NOMO-1 treated with DMSO at 0.1 percent for 48 hours (cell line): ENCODE data around the gene CCDC70.
A peak's percentile ranks its signal among the peaks of the same experiment; 100 is the strongest.
"Not testable (repeated sequence)": the region's sequence is repeated elsewhere in the genome, so short reads cannot be mapped to it uniquely, and the experiment has no call there.

Experiments
- DNase-seq: peaks from one replicate; lab custom pipeline; 2025; ENCODE audit not compliant: unreplicated experiment; lab: John Stamatoyannopoulos, UW

The CCDC70 gene

DNA sequence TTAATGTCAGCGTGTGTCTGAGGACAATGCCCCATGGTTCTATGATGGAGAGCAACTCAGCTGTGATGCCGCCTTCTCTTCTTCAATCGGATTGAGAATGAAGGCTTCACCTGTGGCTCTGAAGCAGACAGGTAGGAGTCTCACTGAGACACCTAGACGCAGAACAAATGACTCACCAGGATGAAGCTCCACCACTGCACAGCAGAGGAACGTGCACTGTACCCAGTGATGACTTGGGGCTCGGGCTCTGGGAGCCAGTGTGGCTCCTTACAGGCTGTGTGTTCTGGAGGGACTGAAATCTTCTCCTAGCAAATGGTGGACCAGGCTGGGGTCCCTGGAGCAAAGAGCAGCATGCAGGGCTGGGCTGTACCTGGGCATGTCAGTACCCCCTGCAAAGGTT, 44.0 kb downstream of the CCDC70 start:
- no peak for DNase-seq

GRCh38 chr13:51906581-51906980, 44.8 kb downstream of the CCDC70 start:
- no peak for DNase-seq

GRCh38 chr13:51907040-51907732, 45.4 kb downstream of the CCDC70 start:
- DNase-seq = no peak

GRCh38 chr13:51909265-51909664, 47.5 kb downstream of the CCDC70 start:
- DNase-seq = not testable (repeated sequence)

DNA sequence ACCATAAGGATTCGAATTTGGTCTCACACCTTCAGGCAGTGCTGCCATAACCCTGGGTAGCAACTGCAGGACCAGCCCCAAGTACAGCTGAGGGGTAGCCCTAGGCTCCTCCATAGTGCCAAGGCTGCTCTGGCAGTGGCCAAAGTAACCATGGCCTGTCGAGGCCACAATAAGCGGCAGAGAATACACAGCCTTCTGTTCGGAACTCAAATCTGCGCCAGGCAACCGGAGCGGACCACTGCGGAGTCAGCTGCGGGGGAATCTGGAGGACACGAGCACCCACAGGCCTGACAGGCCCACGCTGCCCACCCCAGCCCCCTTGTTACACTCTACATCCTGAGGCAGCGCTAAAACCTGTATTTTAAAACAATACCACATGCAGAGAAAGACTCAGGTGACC, 48.7 kb downstream of the CCDC70 start:
- no peak for DNase-seq

DNA sequence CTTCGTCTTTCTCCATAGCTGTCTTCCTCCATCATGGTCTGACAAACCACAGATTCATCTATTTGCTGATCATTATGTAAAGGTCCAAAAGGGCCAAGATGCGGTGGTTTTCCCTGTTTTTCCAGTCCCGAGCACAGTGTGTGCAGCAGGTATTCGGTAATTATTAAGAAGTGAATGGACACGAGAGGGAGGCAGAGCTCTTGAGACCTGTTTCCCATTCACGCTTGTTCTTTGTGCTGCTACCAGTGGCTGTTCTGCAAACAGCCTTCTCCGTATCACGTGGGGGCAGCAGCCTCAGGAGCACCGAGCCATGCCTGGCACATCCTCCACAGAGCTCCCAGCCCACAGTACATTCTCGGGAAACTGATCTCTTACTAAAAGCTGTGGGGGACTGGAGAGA, 50.3 kb downstream of the CCDC70 start:
- DNase-seq = no peak

DNA sequence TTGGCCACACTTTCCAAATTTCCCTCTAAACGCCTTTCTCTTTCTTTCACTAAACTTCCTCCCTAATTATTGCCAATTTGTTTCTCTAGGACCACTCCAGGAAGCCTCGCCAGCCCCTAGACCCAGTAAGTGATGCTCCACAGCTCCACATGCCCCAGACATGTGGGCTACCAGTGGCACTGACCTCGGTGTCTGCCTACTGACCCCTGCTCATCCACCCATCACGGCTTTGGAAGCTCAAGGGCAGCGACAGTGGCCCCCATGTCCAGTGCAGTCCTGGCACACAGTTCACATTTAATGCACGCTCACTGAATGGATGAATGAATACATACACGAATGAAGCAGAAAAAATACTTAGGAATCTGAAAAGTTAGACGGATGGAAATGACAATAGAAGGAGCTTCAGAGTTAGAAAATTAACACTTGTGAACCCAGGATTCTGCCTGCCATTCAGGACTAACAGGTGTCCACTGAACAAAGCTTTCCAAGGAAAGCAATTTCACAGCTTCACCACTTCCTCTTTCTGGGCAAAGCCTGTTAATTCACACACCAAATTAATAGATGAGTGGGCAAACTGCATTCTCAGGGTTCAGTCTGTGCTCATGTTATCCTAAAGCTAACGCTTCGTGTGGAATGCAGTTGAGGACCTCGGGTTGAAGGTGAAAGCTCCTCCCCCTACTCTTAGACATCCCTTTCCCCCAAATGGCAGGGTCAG, 50.9 kb downstream of the CCDC70 start:
- peak; percentile 52 for DNase-seq

GRCh38 chr13:51913421-51914136, 51.8 kb downstream of the CCDC70 start:
- DNase-seq = no peak

DNA sequence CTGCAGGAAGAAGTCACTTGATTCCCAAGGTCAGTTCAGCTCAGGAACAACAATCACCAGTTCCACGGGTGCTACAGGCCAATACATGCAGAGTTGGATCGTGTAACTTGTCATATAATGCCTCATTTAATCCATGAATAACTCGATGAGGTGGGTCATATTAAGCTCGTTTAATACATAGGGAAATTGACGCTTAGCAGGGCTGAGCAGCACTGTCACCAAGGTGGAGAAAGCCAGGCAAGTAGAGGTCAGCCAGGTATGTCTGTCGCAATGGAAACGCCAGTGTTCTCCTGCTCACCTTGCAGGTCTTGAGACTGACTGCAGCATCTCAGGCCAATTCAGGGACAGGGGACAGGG, 52.3 kb downstream of the CCDC70 start:
- no peak for DNase-seq
